Measurements from ENCODE around the gene HELT. TPM values are rescaled to one million over a fixed set of nuclear protein-coding genes. Genes with fewer than 3 reads are reported as not detected.

HELT gene
- total and polyA plus RNA-seq, 2 donors from 2014 or later = 0.37 TPM; not detected in 1

GRCh38 chr4:185053746-185054145, 35.5 kb downstream of the HELT start:
- H3K4me3 ChIP-seq (ENCODE audit: low read length in 3 of 3) = no peak overlapping the region
- H3K4me1 ChIP-seq (ENCODE audit: control insufficient read depth in 2 of 3, insufficient read depth in 2 of 3, low read depth in 1 of 3, low read length in 3 of 3) = no peaks in the 10 kb centered on the region
- no peak for TF ChIP-seq CTCF (IDR thresholded peaks at IDR 0.05; ENCODE audit: borderline replicate concordance, extremely low read depth, insufficient read depth)
- no peaks in the 10 kb centered on the region for H3K9me3 ChIP-seq (ENCODE audit: control insufficient read depth in 2 of 3, insufficient read depth in 1 of 3, low read length in 3 of 3)
- no peak overlapping the region for H3K27ac ChIP-seq (ENCODE audit: low read depth in 2 of 2, low read length in 2 of 2)
- FAIRE-seq (no peak), DNase-seq (no peak)
- intact Hi-C loops (cut with DNase I) = no loop called here
- H3K27me3 ChIP-seq (ENCODE audit: control insufficient read depth, insufficient read depth, low read length) = no peaks in the 10 kb centered on the region
- no peak overlapping the region for H3K9ac ChIP-seq (ENCODE audit: low read length in 3 of 3)
- no peaks in the 10 kb centered on the region for H3K36me3 ChIP-seq (ENCODE audit: control insufficient read depth in 2 of 3, insufficient read depth in 3 of 3, low read length in 3 of 3)

- Histone ChIP-seq H3K4me1 (ENCODE audit: control insufficient read depth in 2 of 3, insufficient read depth in 2 of 3, low read depth in 1 of 3, low read length in 3 of 3) (no peaks in the 10 kb centered on the region), H3K36me3 (ENCODE audit: control insufficient read depth in 2 of 3, insufficient read depth in 3 of 3, low read length in 3 of 3) (no peaks in the 10 kb centered on the region), H3K27ac (ENCODE audit: low read depth in 2 of 2, low read length in 2 of 2) (no peak overlapping the region), H3K9ac (ENCODE audit: low read length in 3 of 3) (no peak overlapping the region), H3K4me3 (ENCODE audit: low read length in 3 of 3) (no peak overlapping the region), H3K9me3 (ENCODE audit: control insufficient read depth in 2 of 3, insufficient read depth in 1 of 3, low read length in 3 of 3) (no peaks in the 10 kb centered on the region), H3K27me3 (ENCODE audit: control insufficient read depth, insufficient read depth, low read length) (no peaks in the 10 kb centered on the region)
- FAIRE-seq (no peak), DNase-seq (no peak)
- no peak for TF ChIP-seq CTCF (IDR thresholded peaks at IDR 0.05; ENCODE audit: borderline replicate concordance, extremely low read depth, insufficient read depth)
- intact Hi-C loops (cut with DNase I) = no loop called here
Measured at GRCh38 chr4:185054272-185054671, 36.0 kb downstream of the HELT start.

GRCh38 chr4:185054886-185055285, 36.6 kb downstream of the HELT start:
- no peaks in the 10 kb centered on the region for H3K9me3 ChIP-seq (ENCODE audit: control insufficient read depth in 2 of 3, insufficient read depth in 1 of 3, low read length in 3 of 3)
- DNase-seq (no peak), FAIRE-seq (no peak)
- no peaks in the 10 kb centered on the region for H3K4me1 ChIP-seq (ENCODE audit: control insufficient read depth in 2 of 3, insufficient read depth in 2 of 3, low read depth in 1 of 3, low read length in 3 of 3)
- H3K9ac ChIP-seq (ENCODE audit: low read length in 3 of 3) = no peak overlapping the region
- no peak for TF ChIP-seq CTCF (IDR thresholded peaks at IDR 0.05; ENCODE audit: borderline replicate concordance, extremely low read depth, insufficient read depth)
- H3K27ac ChIP-seq (ENCODE audit: low read depth in 2 of 2, low read length in 2 of 2) = no peak overlapping the region
- no peaks in the 10 kb centered on the region for H3K36me3 ChIP-seq (ENCODE audit: control insufficient read depth in 2 of 3, insufficient read depth in 3 of 3, low read length in 3 of 3)
- H3K4me3 ChIP-seq (ENCODE audit: low read length in 3 of 3) = no peak overlapping the region
- no peaks in the 10 kb centered on the region for H3K27me3 ChIP-seq (ENCODE audit: control insufficient read depth, insufficient read depth, low read length)
- intact Hi-C loops (cut with DNase I) = no loop called here

GRCh38 chr4:185061610-185062009, 43.3 kb downstream of the HELT start:
- intact Hi-C loops (cut with DNase I) = no loop called here
- no peaks in the 10 kb centered on the region for H3K27me3 ChIP-seq (ENCODE audit: control insufficient read depth, insufficient read depth, low read length)
- no peak for FAIRE-seq
- DNase-seq = no peak
- H3K36me3 ChIP-seq (ENCODE audit: control insufficient read depth in 2 of 3, insufficient read depth in 3 of 3, low read length in 3 of 3) = no peaks in the 10 kb centered on the region
- no peaks in the 10 kb centered on the region for H3K9me3 ChIP-seq (ENCODE audit: control insufficient read depth in 2 of 3, insufficient read depth in 1 of 3, low read length in 3 of 3)
- no peak for TF ChIP-seq CTCF (IDR thresholded peaks at IDR 0.05; ENCODE audit: borderline replicate concordance, extremely low read depth, insufficient read depth)
- no peak overlapping the region for H3K4me3 ChIP-seq (ENCODE audit: low read length in 3 of 3)
- H3K27ac ChIP-seq (ENCODE audit: low read depth in 2 of 2, low read length in 2 of 2) = no peak overlapping the region
- H3K9ac ChIP-seq (ENCODE audit: low read length in 3 of 3) = no peak overlapping the region
- H3K4me1 ChIP-seq (ENCODE audit: control insufficient read depth in 2 of 3, insufficient read depth in 2 of 3, low read depth in 1 of 3, low read length in 3 of 3) = no peaks in the 10 kb centered on the region
